AG04449 (cell line): ENCODE measurements around the gene OXSR1.
A peak's percentile ranks its signal among the peaks of the same experiment; 100 is the strongest.

Source experiments
- CTCF ChIA-PET: fragments of 350-600 bp; formaldehyde crosslinking; extraction: SDS; loops from one replicate; lab custom pipeline; 2021; ENCODE audit warnings: antibody characterized with exemption; lab: Yijun Ruan, JAX
- POLR2A ChIA-PET: fragments of 400-600, 350-600 bp; formaldehyde crosslinking; extraction: SDS; loops from one replicate; lab custom pipeline; 2020; ENCODE audit warnings: antibody characterized with exemption, inconsistent platforms; lab: Yijun Ruan, JAX
- DNase-seq: peaks from one replicate; pipeline ENCODE4 v3.0.0-alpha.2; 2010; ENCODE audit warnings: low read depth, low spot score
- H3K4me3 ChIP-seq: 2 replicates; pipeline ENCODE4 v1.5.1; 2011; ENCODE audit warnings: low read depth, mild to moderate bottlenecking, control low read depth, low read length
- CTCF ChIP-seq: IDR thresholded peaks from one replicate; pipeline ENCODE4 v1.5.1; 2011; ENCODE audit warnings: mild to moderate bottlenecking, moderate library complexity, low read length, control low read depth, inconsistent platforms; ENCODE audit not compliant: insufficient read depth; ENCODE audit errors: missing control alignments

The OXSR1 gene

GRCh38 chr3:38153221-38153620 lies 12.1 kb upstream of the OXSR1 start:
- no peak for TF ChIP-seq CTCF
- no peak overlapping the region for H3K4me3 ChIP-seq
- no peak for DNase-seq
- POLR2A ChIA-PET, result interaction anchor here (1.5 kb wide), 1 partner anchor 12 kb away, joined by 6 read pairs; the partner anchor contains the start of gene OXSR1
- CTCF ChIA-PET, result interaction anchor here (0.7 kb wide), 1 partner anchor 10 kb away, joined by 3 read pairs; no protein-coding TSS in a partner anchor

GRCh38 chr3:38154033-38154494 lies 11.3 kb upstream of the OXSR1 start:
- no peak overlapping the region for H3K4me3 ChIP-seq
- ChIA-PET POLR2A (interaction anchor here (1.5 kb wide), 1 partner anchor 11 kb away, joined by 6 read pairs; the partner anchor contains the start of gene OXSR1), CTCF (no interaction called here)
- peak; percentile 47 for DNase-seq
- no peak for TF ChIP-seq CTCF

GRCh38 chr3:38154625-38155255 lies 10.6 kb upstream of the OXSR1 start:
- POLR2A ChIA-PET, result no interaction called here
- no peak overlapping the region for H3K4me3 ChIP-seq
- TF ChIP-seq CTCF, result no peak
- DNase-seq, result no peak
- CTCF ChIA-PET, result interaction anchor here (1.4 to 1.7 kb wide), 2 partner anchors 10 to 91 kb away, joined by 4 to 5 read pairs; no protein-coding TSS in a partner anchor

- CTCF ChIA-PET, result interaction anchor here (1.4 to 1.9 kb wide), 3 partner anchors 9 to 191 kb away, joined by 4 to 5 read pairs (median 5); partner anchors contain the start of gene XYLB
- DNase-seq, result no peak
- no peak overlapping the region for H3K4me3 ChIP-seq
- no peak for TF ChIP-seq CTCF
- POLR2A ChIA-PET, result no interaction called here
Measured at GRCh38 chr3:38155825-38156224, 9.5 kb upstream of the OXSR1 start.

GRCh38 chr3:38157117-38157516 lies 8.2 kb upstream of the OXSR1 start:
- ChIA-PET CTCF (interaction anchor here (1.9 kb wide), 1 partner anchor 189 kb away, joined by 5 read pairs; the partner anchor contains the start of gene XYLB), POLR2A (no interaction called here)
- no peak for DNase-seq
- TF ChIP-seq CTCF, result no peak
- no peak overlapping the region for H3K4me3 ChIP-seq

- DNase-seq, result no peak
- CTCF ChIA-PET, result interaction anchor here (1.9 kb wide), 1 partner anchor 189 kb away, joined by 5 read pairs; the partner anchor contains the start of gene XYLB
- POLR2A ChIA-PET, result no interaction called here
- no peak overlapping the region for H3K4me3 ChIP-seq
- TF ChIP-seq CTCF, result no peak
Measured at GRCh38 chr3:38157595-38157994, 7.7 kb upstream of the OXSR1 start.
